HepG2 (cell line): ENCODE results near the gene FITM1. TPM values are rescaled to one million over a fixed set of nuclear protein-coding genes. Genes with fewer than 3 reads are reported as not detected.

ENCODE experiments used
- ATF7-NPFF ChIP-seq: sonication (generic); formaldehyde crosslinking; IDR thresholded peaks from 2 replicates; pipeline ENCODE4 v1.8.1; 2023; ENCODE audit warnings: mild to moderate bottlenecking, low read depth, missing genetic modification reagents, moderate library complexity
- DNMT3B ChIP-seq: conservative IDR thresholded peaks from 2 replicates; pipeline ENCODE4 v1.6.1; 2016; ENCODE audit warnings: missing biosample characterization, control low read depth
- HOXA9 ChIP-seq: sonication (generic); formaldehyde crosslinking; IDR thresholded peaks from 2 replicates; pipeline ENCODE4 v1.8.1; 2022; ENCODE audit warnings: missing genetic modification reagents, mild to moderate bottlenecking, moderate library complexity, borderline replicate concordance
- KLF9 ChIP-seq: IDR thresholded peaks from 2 replicates; pipeline ENCODE4 v1.6.1; 2016; ENCODE audit warnings: low read depth
- NFE2L1 ChIP-seq: sonication (generic); formaldehyde crosslinking; IDR thresholded peaks from 2 replicates; pipeline ENCODE4 v1.4.0; 2020; ENCODE audit warnings: missing genetic modification reagents, mild to moderate bottlenecking, borderline replicate concordance
- NR2F1 ChIP-seq, 2 experiments: fragments of 450-650 bp in 1 of 2; formaldehyde crosslinking in 1 of 2; IDR thresholded peaks; 2 replicates each; pipeline versions ENCODE4 v1.5.0 to v1.6.1; 2016 to 2020; ENCODE audit warnings: mild to moderate bottlenecking in 1 of 2, missing compliant biosample characterization in 1 of 2, missing genetic modification reagents in 1 of 2, moderate library complexity in 1 of 2
- PREB ChIP-seq: sonication (generic); formaldehyde crosslinking; IDR thresholded peaks from 2 replicates; pipeline ENCODE4 v1.4.0; 2020; ENCODE audit warnings: missing genetic modification reagents
- SYNCRIP ChIP-seq: fragments of 200-400 bp; formaldehyde crosslinking; IDR thresholded peaks from 2 replicates; pipeline ENCODE4 v1.6.1; 2018; ENCODE audit warnings: mild to moderate bottlenecking, low read depth, low read length; ENCODE audit not compliant: insufficient read depth
- TAF15 ChIP-seq: fragments of 200-400 bp; formaldehyde crosslinking; IDR thresholded peaks from one replicate; pipeline ENCODE4 v1.6.1; 2018; ENCODE audit warnings: mild to moderate bottlenecking, low read depth, low read length; ENCODE audit not compliant: poor library complexity, severe bottlenecking
- TBX2 ChIP-seq: sonication (generic); formaldehyde crosslinking; IDR thresholded peaks from 2 replicates; pipeline ENCODE4 v1.5.0; 2020; ENCODE audit warnings: missing genetic modification reagents, mild to moderate bottlenecking, borderline replicate concordance
- TFDP2 ChIP-seq: sonication (generic); formaldehyde crosslinking; IDR thresholded peaks from 2 replicates; pipeline ENCODE4 v1.4.0; 2020; ENCODE audit warnings: missing genetic modification reagents
- TP53 ChIP-seq: sonication (generic); formaldehyde crosslinking; conservative IDR thresholded peaks from 2 replicates; pipeline ENCODE4 v1.4.0; 2020; ENCODE audit warnings: missing genetic modification reagents
- ZBTB20 ChIP-seq: sonication (generic); formaldehyde crosslinking; IDR thresholded peaks from 2 replicates; pipeline ENCODE4 v1.8.1; 2023; ENCODE audit warnings: missing genetic modification reagents, low read depth, mild to moderate bottlenecking, borderline replicate concordance
- ZNF318 ChIP-seq: sonication (generic); formaldehyde crosslinking; IDR thresholded peaks from 2 replicates; pipeline ENCODE4 v1.4.0; 2020; ENCODE audit warnings: mild to moderate bottlenecking, missing genetic modification reagents
- ZNF556 ChIP-seq: sonication (generic); formaldehyde crosslinking; IDR thresholded peaks from 2 replicates; pipeline ENCODE4 v1.4.0; 2020; ENCODE audit warnings: mild to moderate bottlenecking, missing genetic modification reagents, borderline replicate concordance
- polyA plus RNA-seq, 8 experiments: library from polyadenylated mRNA; depleted of rRNA in 3 of 8; stranded (reverse) in 7 of 8; unstranded in 1 of 8; fragments of >200 nt; fragmentation: Illumina TruSeq in 4 of 8; extraction: Trizol in 4 of 8; gene quantifications; 2 replicates each; pipeline versions ENCODE4 v1.2.1 to v1.2.3, GENCODE V29; 2011 to 2016; ENCODE audit warnings: low read depth in 4 of 8, missing spikeins in 1 of 8, mixed read lengths in 1 of 8; ENCODE audit not compliant: insufficient read depth in 1 of 8
- total RNA-seq, 5 experiments: library from RNA; depleted of rRNA; stranded (reverse); fragments of >200 nt; fragmentation: Illumina TruSeq; extraction: Trizol; gene quantifications; 2 replicates each; pipeline ENCODE4 v1.2.3, GENCODE V29; 2016; ENCODE audit warnings: low read depth in 1 of 5

Gene FITM1
- total and polyA plus RNA-seq, 2 of the 13 experiments (the other 11 are each of a cell fraction or from before 2014, with no cell fraction given): 2.7 to 5.8 TPM

- TF ChIP-seq TBX2 (CRISPR knock-in tag): peak; percentile 77; the same call in 1 of the 2 replicates
- peak; percentile 91; the same call in 1 of the 2 replicates for TF ChIP-seq TP53 (CRISPR knock-in tag)
- peak; percentile 100 for TF ChIP-seq ATF7-NPFF
- no peak for TF ChIP-seq SYNCRIP
- no peak for TF ChIP-seq HOXA9
- TF ChIP-seq PREB (CRISPR knock-in tag): peak; percentile 95
- TF ChIP-seq NFE2L1: no peak; the same call in 1 of the 2 replicates
- TF ChIP-seq KLF9 (CRISPR knock-in tag): peak; percentile 70; the same call in 1 of the 2 replicates
- TF ChIP-seq TFDP2: peak; percentile 91
- peak; percentile 92 for TF ChIP-seq TAF15
- TF ChIP-seq ZNF556 (CRISPR knock-in tag): no peak; the same call in 1 of the 2 replicates
- peak in 1 of 2 experiments; percentile 34; a peak in 1 of 4 replicates for TF ChIP-seq NR2F1 (CRISPR knock-in tag; IDR thresholded peaks at IDR 0.05)
- TF ChIP-seq ZBTB20 (CRISPR knock-in tag): peak; percentile 92
- TF ChIP-seq ZNF318: 0 out of 2 replicates have a peak, but pooled peaks have one; percentile 44
- TF ChIP-seq DNMT3B (CRISPR knock-in tag): no peak; the same call in 1 of the 2 replicates
Observed at GRCh38 chr14:24093901-24094840, 36.3 kb upstream of the FITM1 start, which contains the start of gene PCK2 (continued).
